ENCODE data around the gene NBAS. TPM values are rescaled to one million over a fixed set of nuclear protein-coding genes. Genes with fewer than 3 reads are reported as not detected.
"Not testable (repeated sequence)": the region's sequence is repeated elsewhere in the genome, so short reads cannot be mapped to it uniquely, and the experiment has no call there.

NBAS gene
- total and polyA plus RNA-seq, 3 experiments from 2014 or later = 22.0 to 34.1 (median 30.6) TPM

DNA sequence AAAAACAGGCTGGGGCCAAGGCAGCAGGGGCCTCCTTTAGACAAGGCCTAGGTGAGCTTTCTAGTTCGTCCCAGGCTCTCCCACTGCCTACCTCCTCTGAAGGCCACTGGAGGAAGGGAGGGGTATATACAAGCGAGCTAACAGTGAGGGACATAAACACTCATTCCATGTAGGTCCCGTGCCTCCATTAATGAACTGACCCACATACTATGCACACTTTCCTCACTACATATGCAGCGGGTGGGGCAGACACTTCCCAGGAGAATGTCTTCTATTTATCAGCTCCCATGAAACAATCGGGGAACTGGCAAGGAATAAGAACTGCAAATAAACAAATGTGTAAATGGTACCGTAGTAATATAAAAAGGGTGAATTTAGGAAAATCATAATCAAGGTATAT is 336.5 kb downstream of the NBAS start:
- no peaks in the 10 kb centered on the region for H3K9me3 Mint-ChIP-seq
- Histone ChIP-seq H3K27me3 (ENCODE audit: insufficient read depth, low read length, poor library complexity, severe bottlenecking) (no peaks in the 10 kb centered on the region), H3K27ac (ENCODE audit: low read depth, low read length) (no peak overlapping the region), H3K4me3 (ENCODE audit: low read length) (no peak overlapping the region), H3K36me3 (ENCODE audit: insufficient read depth, low read length) (no peaks in the 10 kb centered on the region), H3K4me1 (ENCODE audit: insufficient read depth, low read length) (no peaks in the 10 kb centered on the region), H3K9me3 (ENCODE audit: low read length) (no peaks in the 10 kb centered on the region)
- H3K27ac Mint-ChIP-seq = peak overlapping the region in 1 of 8 donors; percentile 8
- POLR2A ChIA-PET = no interaction called here
- no peak for DNase-seq
- H3K36me3 Mint-ChIP-seq = peaks cover 30 to 55% (median 35%) of the 10 kb centered on the region in 3 donors
- H3K27me3 Mint-ChIP-seq = no peaks in the 10 kb centered on the region
- no peak overlapping the region for H3K4me3 Mint-ChIP-seq
- no peaks in the 10 kb centered on the region for H3K4me1 Mint-ChIP-seq
- CTCF ChIA-PET = no interaction called here

GRCh38 chr2:15223887-15224286 is 337.2 kb downstream of the NBAS start:
- Histone ChIP-seq H3K36me3 (ENCODE audit: insufficient read depth, low read length) (no peaks in the 10 kb centered on the region), H3K27ac (ENCODE audit: low read depth, low read length) (no peak overlapping the region), H3K4me1 (ENCODE audit: insufficient read depth, low read length) (no peaks in the 10 kb centered on the region), H3K27me3 (ENCODE audit: insufficient read depth, low read length, poor library complexity, severe bottlenecking) (no peaks in the 10 kb centered on the region), H3K4me3 (ENCODE audit: low read length) (no peak overlapping the region), H3K9me3 (ENCODE audit: low read length) (no peaks in the 10 kb centered on the region)
- H3K36me3 Mint-ChIP-seq = peaks cover 29 to 53% (median 32%) of the 10 kb centered on the region in 3 donors
- H3K4me1 Mint-ChIP-seq = no peaks in the 10 kb centered on the region
- no peak overlapping the region for H3K4me3 Mint-ChIP-seq
- CTCF ChIA-PET = no interaction called here
- H3K27ac Mint-ChIP-seq = no peak overlapping the region
- no peaks in the 10 kb centered on the region for H3K9me3 Mint-ChIP-seq
- DNase-seq = no peak
- no peaks in the 10 kb centered on the region for H3K27me3 Mint-ChIP-seq
- POLR2A ChIA-PET = no interaction called here

GRCh38 chr2:15222856-15223255 is 338.3 kb downstream of the NBAS start:
- H3K9me3 ChIP-seq (ENCODE audit: low read length) = no peaks in the 10 kb centered on the region
- CTCF ChIA-PET = no interaction called here
- Mint-ChIP-seq H3K4me3 (no peak overlapping the region), H3K36me3 (peaks cover 22 to 54% (median 26%) of the 10 kb centered on the region in 3 donors), H3K9me3 (no peaks in the 10 kb centered on the region), H3K27ac (no peak overlapping the region), H3K27me3 (no peaks in the 10 kb centered on the region), H3K4me1 (no peaks in the 10 kb centered on the region)
- no peak for DNase-seq
- no peak overlapping the region for H3K27ac ChIP-seq (ENCODE audit: low read depth, low read length)
- no peak overlapping the region for H3K4me3 ChIP-seq (ENCODE audit: low read length)
- H3K36me3 ChIP-seq (ENCODE audit: insufficient read depth, low read length) = no peaks in the 10 kb centered on the region
- POLR2A ChIA-PET = no interaction called here
- H3K27me3 ChIP-seq (ENCODE audit: insufficient read depth, low read length, poor library complexity, severe bottlenecking) = no peaks in the 10 kb centered on the region
- no peaks in the 10 kb centered on the region for H3K4me1 ChIP-seq (ENCODE audit: insufficient read depth, low read length)

DNA sequence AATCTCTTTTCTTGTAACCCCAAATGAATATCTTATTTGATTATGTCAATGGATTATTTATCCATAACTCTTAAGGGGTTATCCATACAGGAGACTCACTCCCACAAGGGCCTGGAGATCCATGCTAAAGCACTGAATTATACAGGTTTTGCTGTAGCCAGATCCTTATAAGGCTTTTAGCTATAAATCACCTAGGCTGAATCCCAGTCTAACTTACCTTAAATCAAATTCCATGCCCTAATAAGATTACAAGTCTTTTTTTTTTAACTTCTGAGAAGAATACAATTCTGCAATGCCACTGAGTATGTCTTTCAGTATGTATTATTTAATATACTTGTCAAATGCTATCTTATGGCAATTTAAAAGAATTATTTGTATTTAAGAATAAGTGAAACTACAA is 340.5 kb downstream of the NBAS start:
- Histone ChIP-seq H3K4me3 (ENCODE audit: low read length) (no peak overlapping the region), H3K9me3 (ENCODE audit: low read length) (no peaks in the 10 kb centered on the region), H3K27ac (ENCODE audit: low read depth, low read length) (no peak overlapping the region), H3K4me1 (ENCODE audit: insufficient read depth, low read length) (no peaks in the 10 kb centered on the region), H3K27me3 (ENCODE audit: insufficient read depth, low read length, poor library complexity, severe bottlenecking) (no peaks in the 10 kb centered on the region), H3K36me3 (ENCODE audit: insufficient read depth, low read length) (no peaks in the 10 kb centered on the region)
- Mint-ChIP-seq H3K4me1 (no peaks in the 10 kb centered on the region), H3K27me3 (no peaks in the 10 kb centered on the region), H3K4me3 (no peak overlapping the region), H3K36me3 (peaks cover 26 to 56% (median 27%) of the 10 kb centered on the region in 3 donors), H3K27ac (no peak overlapping the region), H3K9me3 (no peaks in the 10 kb centered on the region)
- ChIA-PET POLR2A (no interaction called here), CTCF (no interaction called here)
- DNase-seq = no peak

DNA sequence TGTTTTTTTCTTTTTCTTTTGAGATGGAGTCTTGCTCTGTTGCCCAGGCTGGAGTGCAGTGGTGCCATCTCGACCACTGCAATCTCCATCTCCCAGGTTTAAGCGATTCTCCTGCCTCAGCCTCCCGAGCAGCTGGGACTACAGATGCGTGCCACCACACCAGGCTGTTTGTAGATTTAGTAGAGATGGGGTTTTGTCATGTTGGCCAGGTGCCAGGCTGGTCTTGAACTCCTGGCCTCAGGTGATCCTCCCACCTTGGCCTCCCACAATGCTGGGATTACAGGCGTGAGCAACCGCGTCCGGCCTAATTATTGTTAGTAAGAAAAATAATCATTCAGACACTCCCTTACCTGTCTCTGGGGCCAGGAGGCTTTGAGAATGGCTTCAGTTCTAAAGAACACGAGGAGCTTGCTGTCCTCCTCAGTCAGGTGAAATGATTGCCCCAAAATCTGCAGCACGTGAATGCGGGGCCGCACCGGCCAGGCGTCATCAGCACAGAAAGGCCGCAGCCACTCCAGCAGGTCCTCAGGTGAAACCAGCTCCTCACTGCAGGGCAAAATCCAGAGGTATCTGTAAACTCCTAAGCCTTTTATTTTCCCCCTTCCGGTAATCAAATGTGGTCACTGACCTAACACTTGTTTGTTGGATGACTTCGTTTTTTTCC is 342.6 kb downstream of the NBAS start:
- CTCF ChIA-PET = no interaction called here
- H3K27ac Mint-ChIP-seq = no peak overlapping the region

DNA sequence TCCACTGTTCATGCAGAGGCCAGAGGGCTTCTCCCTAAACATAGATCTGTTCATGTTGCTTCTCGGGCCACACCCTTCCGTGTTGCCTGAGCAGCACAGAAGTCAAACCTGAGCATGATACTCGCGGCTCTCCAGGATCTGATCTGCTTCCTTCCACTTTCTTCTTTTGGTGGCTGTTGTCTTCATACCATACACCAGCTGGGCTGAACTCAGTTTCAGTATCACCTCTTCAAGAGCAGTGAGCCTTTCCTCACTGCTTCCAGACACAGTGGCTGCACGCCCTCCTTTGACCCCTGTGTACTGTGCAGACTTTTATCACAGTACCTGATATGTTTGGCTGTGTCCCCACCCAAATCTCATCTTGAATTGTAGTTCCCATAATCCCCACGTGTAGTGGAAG is 348.9 kb downstream of the NBAS start:
- H3K36me3 Mint-ChIP-seq = peaks cover 59 to 79% (median 78%) of the 10 kb centered on the region in 3 donors
- no peaks in the 10 kb centered on the region for H3K27me3 ChIP-seq (ENCODE audit: insufficient read depth, low read length, poor library complexity, severe bottlenecking)
- H3K27me3 Mint-ChIP-seq = no peaks in the 10 kb centered on the region
- H3K4me1 ChIP-seq (ENCODE audit: insufficient read depth, low read length) = no peaks in the 10 kb centered on the region
- H3K36me3 ChIP-seq (ENCODE audit: insufficient read depth, low read length) = no peaks in the 10 kb centered on the region
- POLR2A ChIA-PET = no interaction called here
- H3K27ac Mint-ChIP-seq = peak overlapping the region in 3 of 8 donors; percentile 23 to 88 (median 50)
- H3K4me1 Mint-ChIP-seq = no peaks in the 10 kb centered on the region
- CTCF ChIA-PET = no interaction called here
- no peak for DNase-seq
- no peak overlapping the region for H3K27ac ChIP-seq (ENCODE audit: low read depth, low read length)
- H3K9me3 ChIP-seq (ENCODE audit: low read length) = no peaks in the 10 kb centered on the region
- peaks cover 0 to 14% (median 0%) of the 10 kb centered on the region in 5 donors for H3K9me3 Mint-ChIP-seq
- H3K4me3 ChIP-seq (ENCODE audit: low read length) = no peak overlapping the region
- H3K4me3 Mint-ChIP-seq = no peak overlapping the region

More for the DNA sequence above, 342.6 kb downstream of the NBAS start:
- H3K4me1 Mint-ChIP-seq = no peaks in the 10 kb centered on the region
- Histone ChIP-seq H3K9me3 (ENCODE audit: low read length) (no peaks in the 10 kb centered on the region), H3K27me3 (ENCODE audit: insufficient read depth, low read length, poor library complexity, severe bottlenecking) (no peaks in the 10 kb centered on the region), H3K36me3 (ENCODE audit: insufficient read depth, low read length) (no peaks in the 10 kb centered on the region), H3K4me1 (ENCODE audit: insufficient read depth, low read length) (no peaks in the 10 kb centered on the region), H3K27ac (ENCODE audit: low read depth, low read length) (no peak overlapping the region), H3K4me3 (ENCODE audit: low read length) (no peak overlapping the region)
- peaks cover 27 to 59% (median 34%) of the 10 kb centered on the region in 3 donors for H3K36me3 Mint-ChIP-seq
- POLR2A ChIA-PET = no interaction called here
- no peaks in the 10 kb centered on the region for H3K27me3 Mint-ChIP-seq
- DNase-seq = no peak
- no peak overlapping the region for H3K4me3 Mint-ChIP-seq
- no peaks in the 10 kb centered on the region for H3K9me3 Mint-ChIP-seq

- CTCF ChIA-PET; H3K9me3 ChIP-seq (ENCODE audit: low read length); H3K27me3 Mint-ChIP-seq; H3K4me1 Mint-ChIP-seq; H3K4me3 Mint-ChIP-seq; H3K36me3 ChIP-seq (ENCODE audit: insufficient read depth, low read length); H3K4me3 ChIP-seq (ENCODE audit: low read length); H3K27me3 ChIP-seq (ENCODE audit: insufficient read depth, low read length, poor library complexity, severe bottlenecking); DNase-seq; H3K4me1 ChIP-seq (ENCODE audit: insufficient read depth, low read length); POLR2A ChIA-PET; H3K27ac Mint-ChIP-seq; H3K27ac ChIP-seq (ENCODE audit: low read depth, low read length): not testable (repeated sequence)
- peaks cover 55 to 78% (median 77%) of the 10 kb centered on the region in 3 donors for H3K36me3 Mint-ChIP-seq
- H3K9me3 Mint-ChIP-seq = peaks cover 0 to 14% (median 0%) of the 10 kb centered on the region in 5 donors
Measured at GRCh38 chr2:15210542-15210941, 350.6 kb downstream of the NBAS start.

DNA sequence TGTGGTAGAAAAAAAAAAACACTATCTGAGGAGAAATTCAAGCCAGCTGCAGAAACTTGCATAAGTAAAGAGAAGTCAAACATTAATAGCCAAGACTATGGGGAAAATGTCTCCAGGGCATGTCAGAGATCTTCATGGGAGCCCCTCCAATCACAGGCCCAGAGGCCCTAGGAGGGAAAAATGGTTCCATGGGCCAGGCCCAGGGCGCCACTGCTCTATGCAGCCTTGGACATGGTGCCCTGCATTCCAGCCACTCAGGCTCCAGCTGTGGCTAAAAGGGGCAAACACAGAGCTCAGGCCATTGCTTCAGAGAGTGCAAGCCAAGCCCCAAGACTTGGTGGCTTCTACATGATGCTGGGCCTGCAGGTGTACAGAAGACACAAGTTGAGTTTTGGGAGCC is 354.7 kb downstream of the NBAS start:
- H3K36me3 Mint-ChIP-seq = peaks cover 43 to 64% (median 55%) of the 10 kb centered on the region in 3 donors
- no peak for DNase-seq
- H3K4me1 Mint-ChIP-seq = peaks cover 0 to 3% (median 0%) of the 10 kb centered on the region in 3 donors
- no peaks in the 10 kb centered on the region for H3K36me3 ChIP-seq (ENCODE audit: insufficient read depth, low read length)
- no peak overlapping the region for H3K27ac Mint-ChIP-seq
- no peak overlapping the region for H3K4me3 ChIP-seq (ENCODE audit: low read length)
- no peaks in the 10 kb centered on the region for H3K9me3 ChIP-seq (ENCODE audit: low read length)
- H3K27ac ChIP-seq (ENCODE audit: low read depth, low read length) = no peak overlapping the region
- peaks cover 0 to 8% (median 0%) of the 10 kb centered on the region in 5 donors for H3K9me3 Mint-ChIP-seq
- H3K27me3 ChIP-seq (ENCODE audit: insufficient read depth, low read length, poor library complexity, severe bottlenecking) = no peaks in the 10 kb centered on the region
- no peak overlapping the region for H3K4me3 Mint-ChIP-seq
- H3K4me1 ChIP-seq (ENCODE audit: insufficient read depth, low read length) = no peaks in the 10 kb centered on the region
- ChIA-PET CTCF (no interaction called here), POLR2A (no interaction called here)
- H3K27me3 Mint-ChIP-seq = no peaks in the 10 kb centered on the region
